Testis (tissue), 2 donors: Measurements from ENCODE around the gene MCC.

ENCODE experiments used
- CTCF ChIP-seq, 3 experiments: fragments of 450-650 bp in 2 of 3; fragments of 200-600 bp in 1 of 3; sonication (generic) in 1 of 3; IDR thresholded peaks; one replicate each; pipeline ENCODE4 v1.5.1; 2016 to 2019; ENCODE audit warnings: antibody characterized with exemption in 3 of 3, mild to moderate bottlenecking in 2 of 3, moderate library complexity in 1 of 3
- POLR2A ChIP-seq: fragments of 450-650 bp; IDR thresholded peaks from one replicate; pipeline ENCODE4 v1.6.1; 2017; ENCODE audit warnings: antibody characterized with exemption, mild to moderate bottlenecking, moderate library complexity

GRCh38 chr5:113520429-113520828 lies 32.2 kb upstream of the MCC start:
- TF ChIP-seq POLR2A (no peak), CTCF (IDR thresholded peaks at IDR 0.05) (no peak)
